Measurements from ENCODE around the gene FGFR2.

GRCh38 chr10:121618906-121619305 lies 20.7 kb upstream of the FGFR2 start:
- TF ChIP-seq, protein P1, sequence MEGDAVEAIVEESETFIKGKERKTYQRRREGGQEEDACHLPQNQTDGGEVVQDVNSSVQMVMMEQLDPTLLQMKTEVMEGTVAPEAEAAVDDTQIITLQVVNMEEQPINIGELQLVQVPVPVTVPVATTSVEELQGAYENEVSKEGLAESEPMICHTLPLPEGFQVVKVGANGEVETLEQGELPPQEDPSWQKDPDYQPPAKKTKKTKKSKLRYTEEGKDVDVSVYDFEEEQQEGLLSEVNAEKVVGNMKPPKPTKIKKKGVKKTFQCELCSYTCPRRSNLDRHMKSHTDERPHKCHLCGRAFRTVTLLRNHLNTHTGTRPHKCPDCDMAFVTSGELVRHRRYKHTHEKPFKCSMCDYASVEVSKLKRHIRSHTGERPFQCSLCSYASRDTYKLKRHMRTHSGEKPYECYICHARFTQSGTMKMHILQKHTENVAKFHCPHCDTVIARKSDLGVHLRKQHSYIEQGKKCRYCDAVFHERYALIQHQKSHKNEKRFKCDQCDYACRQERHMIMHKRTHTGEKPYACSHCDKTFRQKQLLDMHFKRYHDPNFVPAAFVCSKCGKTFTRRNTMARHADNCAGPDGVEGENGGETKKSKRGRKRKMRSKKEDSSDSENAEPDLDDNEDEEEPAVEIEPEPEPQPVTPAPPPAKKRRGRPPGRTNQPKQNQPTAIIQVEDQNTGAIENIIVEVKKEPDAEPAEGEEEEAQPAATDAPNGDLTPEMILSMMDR (IDR thresholded peaks at IDR 0.05; ENCODE audit: extremely low read depth in 1 of 2, insufficient read depth in 1 of 2, low read depth in 1 of 2, low read length in 2 of 2): no peak
- TF ChIP-seq POLR2AphosphoS5 (IDR thresholded peaks at IDR 0.05; ENCODE audit: insufficient read depth, low read depth, low read length) (no peak), EZH2 (IDR thresholded peaks at IDR 0.05; ENCODE audit: borderline replicate concordance, low read depth, low read length, severe bottlenecking) (no peak), MYC (IDR thresholded peaks at IDR 0.05; ENCODE audit: low read depth, low read length) (no peak), POLR2A (IDR thresholded peaks at IDR 0.05; ENCODE audit: low read depth, low read length) (no peak), FOS (IDR thresholded peaks at IDR 0.05; ENCODE audit: borderline replicate concordance, insufficient read depth, low read length) (no peak), GATA2 (IDR thresholded peaks at IDR 0.05; ENCODE audit: insufficient read depth, insufficient read length, low read depth, low read length) (no peak), JUN (IDR thresholded peaks at IDR 0.05; ENCODE audit: borderline replicate concordance, insufficient read depth, insufficient read length, low read depth) (no peak)
- TF ChIP-seq, protein P2, sequence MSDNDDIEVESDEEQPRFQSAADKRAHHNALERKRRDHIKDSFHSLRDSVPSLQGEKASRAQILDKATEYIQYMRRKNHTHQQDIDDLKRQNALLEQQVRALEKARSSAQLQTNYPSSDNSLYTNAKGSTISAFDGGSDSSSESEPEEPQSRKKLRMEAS (IDR thresholded peaks at IDR 0.05; ENCODE audit: insufficient read depth, insufficient read length): no peak
